ENCODE results near the gene AP2M1.

The AP2M1 gene

DNA sequence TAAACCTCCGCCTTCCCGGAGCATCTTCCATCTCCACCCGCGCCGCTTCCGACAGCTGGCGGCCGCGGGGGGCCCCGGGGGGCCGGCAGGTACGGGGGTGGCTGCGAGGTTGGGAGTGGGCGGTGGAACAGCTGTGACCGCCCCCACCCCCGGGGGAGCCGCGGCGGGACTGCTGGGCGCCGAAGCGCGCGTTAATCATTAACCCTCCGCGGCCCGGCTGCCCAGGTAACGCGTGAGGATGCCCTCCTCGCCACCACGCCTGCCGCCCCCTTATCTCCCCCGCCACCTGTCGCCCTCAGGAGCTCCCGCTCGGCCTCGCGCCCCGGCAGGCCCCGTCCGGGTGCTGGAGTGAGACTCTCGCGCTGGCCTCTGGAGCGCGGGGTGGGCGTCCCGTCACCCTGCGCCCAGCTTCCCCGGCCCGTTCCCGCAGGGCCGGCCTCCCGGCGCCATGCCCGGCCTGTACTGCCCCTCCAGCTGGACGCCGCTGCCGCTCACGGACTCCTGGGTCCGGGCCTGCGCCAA lies 55.5 kb downstream of the AP2M1 start:
- DNase-seq: no peak

DNA sequence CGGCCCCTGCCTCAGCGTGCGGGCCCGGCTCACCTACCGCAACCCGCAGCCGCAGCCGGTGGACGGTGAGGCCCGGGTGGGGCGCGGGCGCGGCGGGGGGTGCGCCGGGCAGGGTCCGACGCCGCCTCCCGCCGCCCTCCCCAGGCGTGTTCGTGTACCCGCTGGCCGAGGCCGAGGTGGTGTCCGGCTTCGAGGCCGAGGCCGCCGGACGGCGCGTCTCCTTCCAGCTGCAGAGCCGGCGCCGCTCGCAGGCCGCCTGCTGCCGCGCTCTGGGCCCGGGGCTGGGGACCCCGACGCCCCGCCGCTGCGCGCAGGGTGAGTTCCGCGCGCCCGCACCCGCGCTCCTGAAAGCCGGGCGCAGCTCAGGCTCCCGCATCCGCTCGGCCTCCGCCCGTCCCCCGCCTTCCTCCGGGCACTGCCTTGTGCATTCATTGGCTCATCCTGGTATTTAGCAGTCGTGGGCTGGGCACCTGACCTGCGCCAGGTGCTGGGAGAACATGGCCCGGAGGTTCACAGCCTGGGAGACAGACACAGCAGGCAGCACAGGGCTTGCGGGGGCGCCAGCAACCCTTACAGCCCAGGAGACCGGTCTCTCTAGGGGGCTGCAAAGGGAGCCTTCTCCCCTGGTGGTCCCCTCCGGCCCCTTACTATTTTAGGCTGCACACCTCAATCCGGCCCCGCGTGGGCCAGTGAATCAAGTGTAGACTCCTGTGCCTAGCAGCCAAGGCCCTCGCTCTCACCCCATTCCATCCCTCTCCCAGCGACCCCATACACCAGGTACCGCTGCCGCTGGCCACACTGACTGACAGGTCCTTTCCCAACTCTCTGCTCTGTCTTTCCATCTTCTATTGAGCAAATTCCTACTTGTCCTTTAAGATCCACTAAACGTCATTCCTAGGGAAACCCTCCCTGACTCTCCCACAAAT lies 56.2 kb downstream of the AP2M1 start:
- no peak for DNase-seq

DNA sequence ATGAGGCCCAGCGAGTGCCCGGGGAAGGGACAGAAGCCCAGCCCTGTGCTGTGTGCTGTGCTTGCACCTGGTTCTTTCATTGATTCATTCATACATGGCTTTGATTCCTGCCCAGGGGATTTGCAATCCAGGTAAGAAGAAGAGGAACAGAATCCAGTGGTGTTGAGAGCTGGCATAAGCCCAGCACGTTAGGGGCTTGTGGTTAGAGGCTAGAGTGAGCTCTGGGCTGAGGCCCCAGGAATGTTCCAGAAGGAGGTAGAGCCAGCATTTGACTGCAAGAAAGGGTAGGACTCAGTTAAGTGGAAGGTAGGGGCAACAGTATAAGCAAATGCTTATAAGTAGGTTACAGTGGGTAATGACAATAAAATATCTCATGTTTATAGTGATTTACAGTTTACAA lies 57.0 kb downstream of the AP2M1 start:
- no peak for DNase-seq

DNA sequence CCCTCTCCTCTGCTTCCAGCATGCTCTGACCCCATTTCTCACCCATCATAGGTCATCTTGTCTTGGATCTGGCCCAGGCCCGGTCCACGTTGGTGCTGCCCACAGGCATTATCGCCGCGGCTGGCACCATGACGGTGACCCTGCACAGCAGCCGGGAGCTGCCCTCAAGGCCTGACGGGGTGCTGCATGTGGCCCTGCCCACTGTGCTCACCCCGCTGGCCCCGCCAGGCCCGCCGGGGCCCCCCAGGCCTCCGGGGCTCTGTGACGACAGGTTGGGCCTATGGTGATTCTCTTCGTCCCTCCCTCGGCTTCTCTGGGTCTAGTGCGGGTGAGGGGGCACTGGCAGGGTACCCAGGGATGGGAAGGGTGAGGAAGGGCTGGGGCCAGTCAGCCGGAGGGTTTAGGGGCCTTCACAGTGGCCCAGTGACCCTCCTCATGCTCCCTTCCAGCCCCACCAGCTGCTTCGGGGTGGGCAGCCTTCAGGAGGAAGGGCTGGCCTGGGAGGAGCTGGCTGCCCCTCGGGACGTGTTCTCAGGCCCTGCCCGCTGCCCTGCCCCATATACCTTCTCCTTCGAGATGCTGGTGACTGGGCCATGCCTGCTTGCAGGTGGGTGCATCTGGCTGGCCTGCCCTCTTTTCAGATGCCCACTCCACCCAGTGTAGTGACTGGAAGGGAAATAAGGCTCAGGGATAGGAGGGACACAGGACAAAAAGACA lies 58.6 kb downstream of the AP2M1 start:
- DNase-seq: no peak

All from activated CD8-positive, alpha-beta memory T cell treated with anti-CD3 and anti-CD28 coated beads for 24 hours (primary cell).